C4-2B (cell line): ENCODE data around the gene GFM2.

Experiments
- ZFX ChIP-seq: fragments of 450-650 bp; IDR thresholded peaks from 2 replicates; pipeline ENCODE4 v1.6.1; 2017
- TF ChIP-seq, protein P1 (sequence below): fragments of 450-650 bp; conservative IDR thresholded peaks from 2 replicates; pipeline ENCODE4 v1.5.1; 2017; ENCODE audit warnings: mild to moderate bottlenecking

DNA sequence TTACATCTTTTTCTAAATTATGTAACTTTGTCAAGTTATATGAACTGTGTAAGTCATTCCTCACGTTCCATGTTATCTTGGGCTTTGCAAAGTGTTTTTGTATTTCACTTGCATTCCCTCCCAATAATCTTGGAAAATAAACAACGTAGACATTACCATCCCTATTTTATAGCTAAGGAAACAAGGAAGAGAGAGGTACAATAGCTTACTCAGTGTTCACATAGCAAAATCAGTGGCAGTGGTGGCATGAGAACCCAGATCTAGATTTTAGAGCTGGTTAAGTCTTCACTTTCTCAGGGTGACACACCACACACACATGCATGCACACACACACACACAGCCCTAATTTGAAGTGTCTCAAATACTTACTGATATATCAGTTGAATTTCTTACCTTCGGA lies 34.3 kb upstream of the GFM2 start:
- TF ChIP-seq, protein P1, sequence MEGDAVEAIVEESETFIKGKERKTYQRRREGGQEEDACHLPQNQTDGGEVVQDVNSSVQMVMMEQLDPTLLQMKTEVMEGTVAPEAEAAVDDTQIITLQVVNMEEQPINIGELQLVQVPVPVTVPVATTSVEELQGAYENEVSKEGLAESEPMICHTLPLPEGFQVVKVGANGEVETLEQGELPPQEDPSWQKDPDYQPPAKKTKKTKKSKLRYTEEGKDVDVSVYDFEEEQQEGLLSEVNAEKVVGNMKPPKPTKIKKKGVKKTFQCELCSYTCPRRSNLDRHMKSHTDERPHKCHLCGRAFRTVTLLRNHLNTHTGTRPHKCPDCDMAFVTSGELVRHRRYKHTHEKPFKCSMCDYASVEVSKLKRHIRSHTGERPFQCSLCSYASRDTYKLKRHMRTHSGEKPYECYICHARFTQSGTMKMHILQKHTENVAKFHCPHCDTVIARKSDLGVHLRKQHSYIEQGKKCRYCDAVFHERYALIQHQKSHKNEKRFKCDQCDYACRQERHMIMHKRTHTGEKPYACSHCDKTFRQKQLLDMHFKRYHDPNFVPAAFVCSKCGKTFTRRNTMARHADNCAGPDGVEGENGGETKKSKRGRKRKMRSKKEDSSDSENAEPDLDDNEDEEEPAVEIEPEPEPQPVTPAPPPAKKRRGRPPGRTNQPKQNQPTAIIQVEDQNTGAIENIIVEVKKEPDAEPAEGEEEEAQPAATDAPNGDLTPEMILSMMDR, result no peak
- TF ChIP-seq ZFX, result no peak
